ENCODE measurements around the gene RAPGEFL1.
"Not testable (repeated sequence)": the region's sequence is repeated elsewhere in the genome, so short reads cannot be mapped to it uniquely, and the experiment has no call there.

RAPGEFL1 gene

GRCh38 chr17:40218740-40219593, 41.7 kb downstream of the RAPGEFL1 start, which contains the start of gene WIPF2:
Gene WIPF2 (plus strand): TSS chr17:40219304. CDS start chr17:40256460, 37,156 bp downstream.
- H3K36me3 ChIP-seq (ENCODE audit: insufficient read depth, low read length), result no peaks in the 10 kb centered on the region
- peak within 1 kb of the TSS; percentile 76 for H3K4me3 ChIP-seq (ENCODE audit: low read length)
- H3K4me1 ChIP-seq (ENCODE audit: control insufficient read depth, insufficient read depth, low read length), result peaks cover 4% of the 10 kb centered on the region
- H3K4me2 ChIP-seq (ENCODE audit: low read length), result peak within 1 kb of the TSS; percentile 95
- peak within 1 kb of the TSS; percentile 75 for H3K9ac ChIP-seq (ENCODE audit: low read depth, low read length)
- H3K27me3 ChIP-seq (ENCODE audit: control insufficient read depth, insufficient read depth, low read length), result no peaks in the 10 kb centered on the region
- H3K9me3 ChIP-seq (replicated peaks; ENCODE audit: low read length), result no peaks in the 10 kb centered on the region

- peaks cover 9% of the 10 kb centered on the region for H3K4me1 ChIP-seq (ENCODE audit: control insufficient read depth, insufficient read depth, low read length)
- H3K9ac ChIP-seq (ENCODE audit: low read depth, low read length), result peak overlapping the region; percentile 75
- H3K27me3 ChIP-seq (ENCODE audit: control insufficient read depth, insufficient read depth, low read length), result no peaks in the 10 kb centered on the region
- no peaks in the 10 kb centered on the region for H3K9me3 ChIP-seq (replicated peaks; ENCODE audit: low read length)
- H3K36me3 ChIP-seq (ENCODE audit: insufficient read depth, low read length), result no peaks in the 10 kb centered on the region
- H3K4me2 ChIP-seq (ENCODE audit: low read length), result peak overlapping the region; percentile 80
- peak overlapping the region; percentile 76 for H3K4me3 ChIP-seq (ENCODE audit: low read length)
Measured at GRCh38 chr17:40219594-40220338, 42.5 kb downstream of the RAPGEFL1 start.

- H3K4me2 ChIP-seq (ENCODE audit: low read length), result no peak overlapping the region
- peaks cover 9% of the 10 kb centered on the region for H3K4me1 ChIP-seq (ENCODE audit: control insufficient read depth, insufficient read depth, low read length)
- no peak overlapping the region for H3K4me3 ChIP-seq (ENCODE audit: low read length)
- H3K36me3 ChIP-seq (ENCODE audit: insufficient read depth, low read length), result no peaks in the 10 kb centered on the region
- no peak overlapping the region for H3K9ac ChIP-seq (ENCODE audit: low read depth, low read length)
- H3K27me3 ChIP-seq (ENCODE audit: control insufficient read depth, insufficient read depth, low read length), result no peaks in the 10 kb centered on the region
- H3K9me3 ChIP-seq (replicated peaks; ENCODE audit: low read length), result no peaks in the 10 kb centered on the region
Measured at GRCh38 chr17:40224718-40225550, 47.7 kb downstream of the RAPGEFL1 start.

GRCh38 chr17:40229146-40229545, 51.9 kb downstream of the RAPGEFL1 start:
- H3K4me3 ChIP-seq (ENCODE audit: low read length); H3K36me3 ChIP-seq (ENCODE audit: insufficient read depth, low read length); H3K4me1 ChIP-seq (ENCODE audit: control insufficient read depth, insufficient read depth, low read length); H3K27me3 ChIP-seq (ENCODE audit: control insufficient read depth, insufficient read depth, low read length); H3K9me3 ChIP-seq (replicated peaks; ENCODE audit: low read length); H3K9ac ChIP-seq (ENCODE audit: low read depth, low read length); H3K4me2 ChIP-seq (ENCODE audit: low read length): not testable (repeated sequence)

GRCh38 chr17:40230670-40231069, 53.4 kb downstream of the RAPGEFL1 start:
- Histone ChIP-seq H3K4me3 (ENCODE audit: low read length) (no peak overlapping the region), H3K4me1 (ENCODE audit: control insufficient read depth, insufficient read depth, low read length) (no peaks in the 10 kb centered on the region), H3K4me2 (ENCODE audit: low read length) (no peak overlapping the region), H3K9me3 (replicated peaks; ENCODE audit: low read length) (no peaks in the 10 kb centered on the region), H3K9ac (ENCODE audit: low read depth, low read length) (no peak overlapping the region), H3K36me3 (ENCODE audit: insufficient read depth, low read length) (peaks cover 14% of the 10 kb centered on the region), H3K27me3 (ENCODE audit: control insufficient read depth, insufficient read depth, low read length) (no peaks in the 10 kb centered on the region)

- peaks cover 14% of the 10 kb centered on the region for H3K36me3 ChIP-seq (ENCODE audit: insufficient read depth, low read length)
- H3K9me3 ChIP-seq (replicated peaks; ENCODE audit: low read length); H3K27me3 ChIP-seq (ENCODE audit: control insufficient read depth, insufficient read depth, low read length); H3K9ac ChIP-seq (ENCODE audit: low read depth, low read length); H3K4me1 ChIP-seq (ENCODE audit: control insufficient read depth, insufficient read depth, low read length); H3K4me3 ChIP-seq (ENCODE audit: low read length); H3K4me2 ChIP-seq (ENCODE audit: low read length): not testable (repeated sequence)
Measured at GRCh38 chr17:40231928-40232327, 54.7 kb downstream of the RAPGEFL1 start.

- Histone ChIP-seq H3K9ac (ENCODE audit: low read depth, low read length) (no peak overlapping the region), H3K27me3 (ENCODE audit: control insufficient read depth, insufficient read depth, low read length) (no peaks in the 10 kb centered on the region), H3K36me3 (ENCODE audit: insufficient read depth, low read length) (no peaks in the 10 kb centered on the region), H3K4me2 (ENCODE audit: low read length) (no peak overlapping the region), H3K4me3 (ENCODE audit: low read length) (no peak overlapping the region), H3K4me1 (ENCODE audit: control insufficient read depth, insufficient read depth, low read length) (no peaks in the 10 kb centered on the region), H3K9me3 (replicated peaks; ENCODE audit: low read length) (no peaks in the 10 kb centered on the region)
Measured at GRCh38 chr17:40241252-40241834, 64.1 kb downstream of the RAPGEFL1 start.

GRCh38 chr17:40242774-40243173, 65.5 kb downstream of the RAPGEFL1 start:
- no peaks in the 10 kb centered on the region for H3K4me1 ChIP-seq (ENCODE audit: control insufficient read depth, insufficient read depth, low read length)
- H3K36me3 ChIP-seq (ENCODE audit: insufficient read depth, low read length), result no peaks in the 10 kb centered on the region
- no peak overlapping the region for H3K9ac ChIP-seq (ENCODE audit: low read depth, low read length)
- H3K4me2 ChIP-seq (ENCODE audit: low read length), result no peak overlapping the region
- H3K9me3 ChIP-seq (replicated peaks; ENCODE audit: low read length), result no peaks in the 10 kb centered on the region
- H3K4me3 ChIP-seq (ENCODE audit: low read length), result no peak overlapping the region
- H3K27me3 ChIP-seq (ENCODE audit: control insufficient read depth, insufficient read depth, low read length), result no peaks in the 10 kb centered on the region

GRCh38 chr17:40243761-40244160, 66.5 kb downstream of the RAPGEFL1 start:
- no peak overlapping the region for H3K9ac ChIP-seq (ENCODE audit: low read depth, low read length)
- H3K4me1 ChIP-seq (ENCODE audit: control insufficient read depth, insufficient read depth, low read length), result no peaks in the 10 kb centered on the region
- H3K27me3 ChIP-seq (ENCODE audit: control insufficient read depth, insufficient read depth, low read length), result no peaks in the 10 kb centered on the region
- no peaks in the 10 kb centered on the region for H3K9me3 ChIP-seq (replicated peaks; ENCODE audit: low read length)
- no peaks in the 10 kb centered on the region for H3K36me3 ChIP-seq (ENCODE audit: insufficient read depth, low read length)
- H3K4me3 ChIP-seq (ENCODE audit: low read length), result no peak overlapping the region
- H3K4me2 ChIP-seq (ENCODE audit: low read length), result no peak overlapping the region

GRCh38 chr17:40244255-40244654, 67.0 kb downstream of the RAPGEFL1 start:
- no peaks in the 10 kb centered on the region for H3K36me3 ChIP-seq (ENCODE audit: insufficient read depth, low read length)
- no peaks in the 10 kb centered on the region for H3K27me3 ChIP-seq (ENCODE audit: control insufficient read depth, insufficient read depth, low read length)
- no peaks in the 10 kb centered on the region for H3K4me1 ChIP-seq (ENCODE audit: control insufficient read depth, insufficient read depth, low read length)
- no peak overlapping the region for H3K4me3 ChIP-seq (ENCODE audit: low read length)
- no peaks in the 10 kb centered on the region for H3K9me3 ChIP-seq (replicated peaks; ENCODE audit: low read length)
- no peak overlapping the region for H3K9ac ChIP-seq (ENCODE audit: low read depth, low read length)
- no peak overlapping the region for H3K4me2 ChIP-seq (ENCODE audit: low read length)
